HS-5 (cell line): ENCODE results near the gene VPS54.

Source experiments
- DNase-seq: peaks from one replicate; pipeline ENCODE4 v3.0.0-alpha.2; 2012; ENCODE audit warnings: low read depth

Gene VPS54

GRCh38 chr2:63843791-63844190, 175.4 kb downstream of the VPS54 start:
- DNase-seq: no peak

- DNase-seq: no peak
These were observed 176.1 kb downstream of the VPS54 start for GRCh38 chr2:63843093-63843492.

- DNase-seq: no peak
These were observed 176.8 kb downstream of the VPS54 start for GRCh38 chr2:63842149-63843061.
